Muscle layer of duodenum (tissue), 2 donors: Measurements from ENCODE around the gene HLCS.

Experiments used
- H3K27ac ChIP-seq: one replicate; pipeline ENCODE4 v1.7.0; 2013; ENCODE audit warnings: mild to moderate bottlenecking, low read length
- H3K27me3 ChIP-seq: one replicate; pipeline ENCODE4 v1.7.0; 2013; ENCODE audit warnings: low read depth, mild to moderate bottlenecking, control low read depth, low read length
- H3K36me3 ChIP-seq, 2 donors: one replicate each; pipeline ENCODE4 v1.7.0; 2013; ENCODE audit warnings: low read length in 2 of 2, control low read depth in 1 of 2, mild to moderate bottlenecking in 1 of 2; ENCODE audit not compliant: insufficient read depth in 2 of 2, control insufficient read depth in 1 of 2
- H3K4me1 ChIP-seq, 2 donors: one replicate each; pipeline ENCODE4 v1.7.0; 2013; ENCODE audit warnings: low read length in 2 of 2, mild to moderate bottlenecking in 2 of 2, control low read depth in 1 of 2, moderate library complexity in 1 of 2; ENCODE audit not compliant: insufficient read depth in 2 of 2, control insufficient read depth in 1 of 2
- H3K4me3 ChIP-seq, 2 donors: one replicate each; pipeline ENCODE4 v1.7.0; 2013; ENCODE audit warnings: low read length in 2 of 2, low read depth in 1 of 2, mild to moderate bottlenecking in 1 of 2
- H3K9me3 ChIP-seq, 2 donors: one replicate each; pipeline ENCODE4 v1.7.0; 2013; ENCODE audit warnings: low read length in 2 of 2, control low read depth in 1 of 2, mild to moderate bottlenecking in 1 of 2; ENCODE audit not compliant: control insufficient read depth in 1 of 2
- donor health status: healthy.

HLCS gene

GRCh38 chr21:36743446-36743845 is 223.0 kb downstream of the HLCS start:
- H3K9me3 ChIP-seq = no peaks in the 10 kb centered on the region
- no peak overlapping the region for H3K4me3 ChIP-seq
- H3K36me3 ChIP-seq = no peaks in the 10 kb centered on the region
- H3K4me1 ChIP-seq = peaks cover 0 to 10% of the 10 kb centered on the region in 2 donors
- peaks cover 9% of the 10 kb centered on the region for H3K27me3 ChIP-seq
- no peak overlapping the region for H3K27ac ChIP-seq

GRCh38 chr21:36743008-36743407 is 223.5 kb downstream of the HLCS start:
- no peaks in the 10 kb centered on the region for H3K9me3 ChIP-seq
- peaks cover 0 to 7% of the 10 kb centered on the region in 2 donors for H3K4me1 ChIP-seq
- no peaks in the 10 kb centered on the region for H3K36me3 ChIP-seq
- no peak overlapping the region for H3K27ac ChIP-seq
- H3K27me3 ChIP-seq = peaks cover 9% of the 10 kb centered on the region
- H3K4me3 ChIP-seq = no peak overlapping the region

- Histone ChIP-seq H3K9me3 (no peaks in the 10 kb centered on the region), H3K36me3 (no peaks in the 10 kb centered on the region), H3K27ac (no peak overlapping the region), H3K4me3 (no peak overlapping the region), H3K27me3 (peaks cover 9% of the 10 kb centered on the region), H3K4me1 (peaks cover 0 to 7% of the 10 kb centered on the region in 2 donors)
Observed at GRCh38 chr21:36741506-36741905, 225.0 kb downstream of the HLCS start.

GRCh38 chr21:36738489-36739126 is 227.9 kb downstream of the HLCS start:
- no peaks in the 10 kb centered on the region for H3K4me1 ChIP-seq

GRCh38 chr21:36735724-36736320 is 230.6 kb downstream of the HLCS start:
- H3K4me3 ChIP-seq = no peak overlapping the region
- H3K9me3 ChIP-seq = peaks cover 0 to 4% of the 10 kb centered on the region in 2 donors
- H3K27ac ChIP-seq = no peak overlapping the region
- H3K4me1 ChIP-seq = no peaks in the 10 kb centered on the region
- H3K27me3 ChIP-seq = no peaks in the 10 kb centered on the region
- no peaks in the 10 kb centered on the region for H3K36me3 ChIP-seq

More at GRCh38 chr21:36738489-36739126, 227.9 kb downstream of the HLCS start:
- H3K9me3 ChIP-seq = peaks cover 0 to 4% of the 10 kb centered on the region in 2 donors
- no peak overlapping the region for H3K27ac ChIP-seq
- H3K36me3 ChIP-seq = no peaks in the 10 kb centered on the region
- no peak overlapping the region for H3K4me3 ChIP-seq
- H3K27me3 ChIP-seq = peaks cover 8% of the 10 kb centered on the region

GRCh38 chr21:36735201-36735515 is 231.3 kb downstream of the HLCS start:
- no peaks in the 10 kb centered on the region for H3K27me3 ChIP-seq
- H3K9me3 ChIP-seq = peaks cover 0 to 4% of the 10 kb centered on the region in 2 donors
- H3K4me1 ChIP-seq = no peaks in the 10 kb centered on the region
- H3K27ac ChIP-seq = no peak overlapping the region
- H3K4me3 ChIP-seq = no peak overlapping the region
- H3K36me3 ChIP-seq = no peaks in the 10 kb centered on the region

GRCh38 chr21:36734367-36735200 is 231.9 kb downstream of the HLCS start:
- Histone ChIP-seq H3K36me3 (no peaks in the 10 kb centered on the region), H3K9me3 (peaks cover 0 to 4% of the 10 kb centered on the region in 2 donors), H3K4me3 (no peak overlapping the region), H3K4me1 (no peaks in the 10 kb centered on the region), H3K27me3 (no peaks in the 10 kb centered on the region), H3K27ac (no peak overlapping the region)

- no peaks in the 10 kb centered on the region for H3K4me1 ChIP-seq
- H3K27me3 ChIP-seq = no peaks in the 10 kb centered on the region
- no peak overlapping the region for H3K27ac ChIP-seq
- no peaks in the 10 kb centered on the region for H3K36me3 ChIP-seq
- H3K9me3 ChIP-seq = peaks cover 0 to 4% of the 10 kb centered on the region in 2 donors
- H3K4me3 ChIP-seq = no peak overlapping the region
Observed at GRCh38 chr21:36733857-36734256, 232.6 kb downstream of the HLCS start.

GRCh38 chr21:36732761-36733160 is 233.7 kb downstream of the HLCS start:
- Histone ChIP-seq H3K27me3 (no peaks in the 10 kb centered on the region), H3K27ac (no peak overlapping the region), H3K9me3 (peaks cover 0 to 4% of the 10 kb centered on the region in 2 donors), H3K36me3 (no peaks in the 10 kb centered on the region), H3K4me3 (no peak overlapping the region), H3K4me1 (no peaks in the 10 kb centered on the region)

GRCh38 chr21:36732217-36732616 is 234.3 kb downstream of the HLCS start:
- Histone ChIP-seq H3K27ac (no peak overlapping the region), H3K36me3 (no peaks in the 10 kb centered on the region), H3K4me1 (no peaks in the 10 kb centered on the region), H3K27me3 (no peaks in the 10 kb centered on the region), H3K4me3 (no peak overlapping the region), H3K9me3 (peaks cover 0 to 4% of the 10 kb centered on the region in 2 donors)
